ENCODE results near the gene CERT1.

GRCh38 chr5:75552764-75553163 is 41.3 kb upstream of the CERT1 start:
- TF ChIP-seq REST (IDR thresholded peaks at IDR 0.05; ENCODE audit: insufficient read depth in 1 of 2, low read depth in 2 of 2, low read length in 2 of 2) (no peak), POLR2AphosphoS5 (IDR thresholded peaks at IDR 0.05; ENCODE audit: low read depth, low read length) (no peak), SIN3A (IDR thresholded peaks at IDR 0.05; ENCODE audit: borderline replicate concordance, insufficient read depth, low read length) (no peak), TAF1 (IDR thresholded peaks at IDR 0.05; ENCODE audit: borderline replicate concordance, insufficient read depth, low read length) (no peak), FOXP2 (optimal IDR thresholded peaks at IDR 0.05; ENCODE audit: borderline replicate concordance, extremely low read depth, extremely low read length, insufficient read depth) (no peak)

Data from PFSK-1 (cell line).